ENCODE data around the gene DDX28. TPM values are rescaled to one million over a fixed set of nuclear protein-coding genes. Genes with fewer than 3 reads are reported as not detected.

The DDX28 gene
- total and polyA plus RNA-seq, 2 experiments from 2014 or later: 12.2 to 23.8 TPM

- no peak for TF ChIP-seq REST (IDR thresholded peaks at IDR 0.05; ENCODE audit: unreplicated experiment)
- TF ChIP-seq EZH2 (IDR thresholded peaks at IDR 0.05; ENCODE audit: low read depth, unreplicated experiment): no peak
- TF ChIP-seq ZNF462 (CRISPR knock-in tag; IDR thresholded peaks at IDR 0.05): no peak
Measured at GRCh38 chr16:68035227-68035626, 12.2 kb upstream of the DDX28 start (continued).

GRCh38 chr16:68033101-68033500 is 10.1 kb upstream of the DDX28 start:
- H3K79me2 ChIP-seq (replicated peaks; ENCODE audit: insufficient read depth): no peaks in the 10 kb centered on the region
- no peaks in the 10 kb centered on the region for H3K4me1 Mint-ChIP-seq
- no peak overlapping the region for H3K4me3 Mint-ChIP-seq
- DNase-seq (ENCODE audit: low spot score) (no peak), ATAC-seq (no peak)
- H3K9me3 Mint-ChIP-seq: no peaks in the 10 kb centered on the region
- H3K4me3 ChIP-seq: no peak overlapping the region
- peaks cover 11% of the 10 kb centered on the region for H3K36me3 Mint-ChIP-seq (ENCODE audit: low read depth)
- H3F3A ChIP-seq (replicated peaks; ENCODE audit: low read depth): no peaks in the 10 kb centered on the region
- H3K4me1 ChIP-seq (ENCODE audit: insufficient read depth): no peaks in the 10 kb centered on the region
- H3K4me2 ChIP-seq: no peak overlapping the region
- no peaks in the 10 kb centered on the region; the same call in 1 of the 2 replicates for H4K20me1 ChIP-seq (replicated peaks; ENCODE audit: insufficient read depth)
- no peaks in the 10 kb centered on the region for H3K9me2 ChIP-seq (ENCODE audit: insufficient read depth)
- H2AFZ ChIP-seq: no peak overlapping the region
- H3K27me3 Mint-ChIP-seq (ENCODE audit: insufficient read depth, low read depth, poor library complexity): no peaks in the 10 kb centered on the region
- no peak overlapping the region for H3K27ac Mint-ChIP-seq
- H3K36me3 ChIP-seq (ENCODE audit: insufficient read depth): no peaks in the 10 kb centered on the region
- H3K27me3 ChIP-seq (ENCODE audit: insufficient read depth): no peaks in the 10 kb centered on the region
- H3K27ac ChIP-seq (ENCODE audit: low read depth): no peak overlapping the region
- no peak for TF ChIP-seq ZNF462 (CRISPR knock-in tag; IDR thresholded peaks at IDR 0.05)
- TF ChIP-seq ZNF114 (CRISPR knock-in tag; IDR thresholded peaks at IDR 0.05): no peak
- no peak for TF ChIP-seq POLR2AphosphoS5 (IDR thresholded peaks at IDR 0.05; ENCODE audit: low read depth)

Measured in GM23338 (cell line).